HG03135 (cell line): Measurements from ENCODE around the gene SPDYE17.
"Not testable (repeated sequence)": the region's sequence is repeated elsewhere in the genome, so short reads cannot be mapped to it uniquely, and the experiment has no call there.

Experiments used
- ATAC-seq: cut with Tn5 transposase; IDR thresholded peaks from one replicate; pipeline ENCODE4 v1.9.1; 2021; ENCODE audit warnings: mild to moderate bottlenecking, moderate library complexity; ENCODE audit not compliant: unreplicated experiment

SPDYE17 gene

DNA sequence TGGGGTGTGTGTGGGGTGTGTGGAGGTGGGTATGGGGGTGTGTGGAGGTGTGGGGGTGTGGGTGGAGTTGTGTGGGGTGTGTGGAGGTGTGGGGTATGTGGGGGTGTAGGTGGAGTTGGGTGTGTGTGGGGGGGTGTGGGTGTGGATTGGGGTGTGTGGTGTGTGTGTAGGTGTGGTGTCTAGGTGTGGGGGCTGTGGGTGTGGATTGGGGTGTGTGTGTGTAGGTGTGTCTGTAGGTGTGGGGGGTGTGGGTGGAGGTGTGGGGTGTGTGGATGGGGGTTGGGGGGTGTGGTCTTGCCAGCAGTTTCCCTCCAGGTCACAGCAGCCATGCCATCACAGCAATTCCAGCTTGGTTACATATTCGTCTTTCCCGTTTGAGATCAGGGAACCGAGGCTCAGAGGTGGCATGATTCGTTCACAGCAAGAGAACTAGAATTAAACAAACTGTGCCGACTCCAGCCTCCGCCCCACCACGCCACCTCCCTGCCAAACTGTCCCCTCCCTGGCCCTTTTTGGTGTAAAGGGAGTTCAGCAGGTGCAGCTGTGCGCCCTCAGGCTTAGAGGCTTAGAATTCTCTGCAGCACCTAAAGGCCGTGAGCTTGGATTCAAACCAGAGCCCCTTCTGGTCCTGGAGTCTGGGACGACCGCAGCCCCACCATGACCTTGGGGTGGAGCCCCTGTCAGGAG, 33.3 kb downstream of the SPDYE17 start:
- ATAC-seq: not testable (repeated sequence)

DNA sequence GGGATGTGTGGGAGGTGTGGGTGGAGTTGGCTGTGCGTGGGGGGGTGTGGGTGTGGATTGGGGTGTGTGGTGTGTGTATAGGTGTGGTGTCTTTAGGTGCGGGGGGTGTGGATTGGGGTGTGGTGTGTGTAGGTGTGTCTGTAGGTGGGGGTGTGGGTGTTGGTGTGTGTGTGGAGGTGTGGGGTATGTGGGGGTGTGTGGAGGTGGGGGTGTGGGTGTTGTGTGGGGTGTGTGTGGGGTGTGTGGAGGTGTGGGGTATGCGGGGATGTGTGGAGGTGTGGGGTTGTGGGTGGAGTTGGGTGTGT, 33.9 kb downstream of the SPDYE17 start:
- no peak for ATAC-seq

DNA sequence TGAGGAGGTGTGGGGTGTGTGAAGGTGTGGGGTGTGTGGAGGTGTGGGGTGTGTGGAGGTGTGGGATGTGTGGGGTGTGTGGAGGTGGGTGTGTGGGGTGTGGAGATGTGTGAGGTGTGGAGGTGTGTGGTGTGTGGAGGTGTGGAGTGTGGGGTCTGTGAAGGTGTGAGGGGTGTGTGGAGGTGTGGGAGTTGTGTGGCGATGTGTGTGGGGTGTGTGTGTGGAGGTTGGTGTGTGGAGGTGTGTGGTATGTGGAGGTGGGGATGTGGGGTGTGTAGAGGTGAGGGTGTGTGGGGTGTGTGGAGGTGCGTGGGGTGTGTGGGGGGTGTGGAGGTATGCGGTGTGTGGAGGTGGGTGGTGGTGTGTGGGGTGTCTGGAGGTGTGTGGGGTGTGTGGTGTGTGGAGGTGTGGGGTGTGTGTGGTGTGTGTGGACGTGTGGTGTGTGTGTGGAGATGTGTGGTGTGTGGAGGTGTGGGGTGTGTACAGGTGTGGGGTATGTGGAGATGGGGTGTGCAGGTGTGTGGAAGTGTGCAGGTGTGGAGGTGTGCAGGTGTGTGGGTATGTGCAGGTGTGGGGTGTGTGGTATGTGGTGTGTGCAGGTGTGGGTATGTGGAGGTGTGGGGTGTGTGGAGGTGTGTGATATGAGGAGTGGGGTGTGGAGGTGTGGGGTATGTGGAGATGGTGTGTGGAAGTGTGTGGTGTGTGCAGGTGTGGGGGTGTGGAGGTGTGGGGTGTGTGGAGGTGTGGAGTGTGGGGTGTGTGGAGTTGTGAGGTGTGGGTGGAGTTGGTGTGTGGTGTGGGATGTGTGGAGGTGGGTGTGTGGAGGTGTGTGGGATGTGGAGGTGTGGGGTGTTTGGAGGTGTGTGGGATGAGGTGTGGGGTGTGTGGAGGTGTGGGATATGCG, 34.5 kb downstream of the SPDYE17 start:
- ATAC-seq: no peak

DNA sequence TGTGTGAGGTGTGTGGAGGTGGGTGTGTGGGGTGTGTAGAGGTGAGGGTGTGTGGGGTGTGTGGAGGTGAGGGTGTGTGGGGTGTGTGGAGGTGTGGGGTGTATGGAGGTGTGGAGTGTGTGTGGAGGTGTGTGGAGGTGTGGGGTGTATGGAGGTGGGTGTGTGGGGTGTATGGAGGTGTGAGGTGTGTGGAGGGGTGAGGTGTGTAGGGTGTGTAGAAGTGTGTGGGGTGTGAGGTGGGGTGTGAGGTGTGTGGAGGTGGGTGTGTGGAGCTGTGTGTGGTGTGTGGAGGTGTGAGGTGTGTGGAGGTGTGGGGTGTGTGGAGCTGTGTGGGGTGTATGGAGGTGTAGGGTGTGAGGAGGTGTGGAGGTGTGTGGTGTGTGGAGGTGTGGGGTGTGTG, 35.2 kb downstream of the SPDYE17 start:
- ATAC-seq: not testable (repeated sequence)

DNA sequence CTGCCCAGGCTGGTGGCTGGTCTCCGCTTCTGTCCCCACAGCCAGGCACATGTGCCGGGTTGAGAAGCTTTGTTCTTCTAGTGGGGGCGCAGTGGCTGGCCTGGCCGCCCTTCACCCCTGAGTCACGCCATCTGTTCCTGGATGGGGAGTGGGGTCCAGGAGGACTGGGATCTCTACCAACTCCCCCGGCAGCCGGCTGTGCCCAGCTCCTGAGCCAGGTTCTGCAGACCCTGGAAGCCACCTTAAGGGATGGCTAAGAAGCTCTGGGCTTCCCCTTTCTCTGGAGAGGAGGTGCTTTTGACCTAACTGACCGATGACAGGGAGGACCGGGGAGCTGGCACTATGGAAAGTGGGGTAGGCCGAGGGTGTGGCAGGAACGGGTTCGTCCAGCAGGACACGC, 37.9 kb downstream of the SPDYE17 start:
- not testable (repeated sequence) for ATAC-seq

DNA sequence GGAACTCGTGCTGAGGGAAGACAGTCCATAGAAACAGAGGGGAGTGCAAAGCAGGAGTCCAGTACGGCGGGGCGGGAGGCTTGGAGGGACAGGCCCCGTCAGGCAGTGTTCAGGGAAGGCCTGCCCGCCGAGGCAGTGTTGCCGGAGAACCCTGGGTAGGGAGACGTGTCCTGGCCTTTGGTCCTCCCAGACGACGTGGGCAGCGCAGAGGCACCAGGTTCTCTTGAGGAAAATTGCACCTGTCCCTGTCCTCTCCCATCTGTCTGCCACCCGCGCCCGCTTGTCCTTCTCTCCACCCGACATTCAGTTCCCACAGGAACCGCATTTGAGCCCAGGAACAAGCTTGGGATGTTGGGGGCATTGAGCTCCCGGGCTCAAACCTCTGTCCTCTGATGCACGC, 38.3 kb downstream of the SPDYE17 start:
- ATAC-seq: not testable (repeated sequence)

DNA sequence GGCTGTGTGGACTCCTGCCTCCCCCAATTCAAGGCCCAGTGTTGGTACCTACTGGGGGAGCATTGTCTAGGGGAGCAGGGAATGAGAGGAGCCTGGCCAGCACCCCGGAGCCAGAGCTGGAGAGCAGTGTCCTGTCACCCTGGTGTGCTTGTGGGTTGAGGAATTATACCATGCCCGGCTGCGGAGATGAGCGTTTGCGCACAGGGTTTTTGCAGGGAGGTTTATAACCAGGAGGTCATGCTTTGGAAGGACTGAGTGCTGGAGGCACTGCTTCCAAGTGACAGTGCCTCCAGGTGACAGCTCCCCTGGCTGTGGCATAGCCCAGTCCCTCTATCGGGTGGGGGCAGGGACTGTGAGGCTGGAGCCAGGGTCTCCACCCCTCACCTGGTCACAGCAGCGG, 39.3 kb downstream of the SPDYE17 start:
- not testable (repeated sequence) for ATAC-seq

DNA sequence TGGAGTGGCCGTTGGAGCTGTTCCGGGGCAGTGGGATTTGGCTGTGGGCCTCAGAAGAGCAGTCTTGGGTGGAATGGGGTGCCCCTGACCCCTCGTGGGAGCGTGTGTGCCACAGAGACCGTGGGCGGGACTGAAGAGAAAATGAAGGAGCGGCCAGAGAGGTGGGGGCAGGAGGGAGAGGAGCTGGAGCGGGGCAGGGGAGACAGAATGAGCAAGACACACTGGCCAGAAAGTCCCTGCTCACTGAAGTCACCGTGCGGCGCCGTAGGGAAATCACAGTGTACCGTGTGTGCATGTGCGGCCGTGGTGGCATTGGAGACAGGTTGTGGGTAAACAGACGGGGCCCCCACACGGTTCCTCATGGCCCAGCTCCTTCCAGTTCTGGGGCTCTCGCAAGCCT, 40.0 kb downstream of the SPDYE17 start:
- ATAC-seq: not testable (repeated sequence)

DNA sequence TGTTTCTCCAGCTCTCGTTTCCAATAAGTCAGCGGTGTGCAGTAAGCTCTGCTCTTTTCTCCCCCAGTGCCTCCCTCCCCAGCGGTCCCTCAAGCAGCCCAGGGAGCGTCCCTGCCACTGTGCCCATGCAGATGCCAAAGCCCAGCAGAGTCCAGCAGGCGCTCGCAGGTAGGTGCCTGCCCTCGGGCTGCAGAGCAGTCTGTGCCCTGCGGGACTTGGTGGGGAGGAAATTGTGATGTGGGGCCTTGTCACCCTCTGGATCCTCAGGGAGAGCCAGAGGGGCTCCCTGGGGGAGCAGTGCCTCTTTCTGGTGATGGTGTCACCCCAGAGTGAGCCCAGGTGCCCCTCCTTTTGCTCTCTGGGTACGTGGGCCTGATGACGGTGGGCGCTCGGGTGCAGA, 42.0 kb downstream of the SPDYE17 start:
- not testable (repeated sequence) for ATAC-seq

DNA sequence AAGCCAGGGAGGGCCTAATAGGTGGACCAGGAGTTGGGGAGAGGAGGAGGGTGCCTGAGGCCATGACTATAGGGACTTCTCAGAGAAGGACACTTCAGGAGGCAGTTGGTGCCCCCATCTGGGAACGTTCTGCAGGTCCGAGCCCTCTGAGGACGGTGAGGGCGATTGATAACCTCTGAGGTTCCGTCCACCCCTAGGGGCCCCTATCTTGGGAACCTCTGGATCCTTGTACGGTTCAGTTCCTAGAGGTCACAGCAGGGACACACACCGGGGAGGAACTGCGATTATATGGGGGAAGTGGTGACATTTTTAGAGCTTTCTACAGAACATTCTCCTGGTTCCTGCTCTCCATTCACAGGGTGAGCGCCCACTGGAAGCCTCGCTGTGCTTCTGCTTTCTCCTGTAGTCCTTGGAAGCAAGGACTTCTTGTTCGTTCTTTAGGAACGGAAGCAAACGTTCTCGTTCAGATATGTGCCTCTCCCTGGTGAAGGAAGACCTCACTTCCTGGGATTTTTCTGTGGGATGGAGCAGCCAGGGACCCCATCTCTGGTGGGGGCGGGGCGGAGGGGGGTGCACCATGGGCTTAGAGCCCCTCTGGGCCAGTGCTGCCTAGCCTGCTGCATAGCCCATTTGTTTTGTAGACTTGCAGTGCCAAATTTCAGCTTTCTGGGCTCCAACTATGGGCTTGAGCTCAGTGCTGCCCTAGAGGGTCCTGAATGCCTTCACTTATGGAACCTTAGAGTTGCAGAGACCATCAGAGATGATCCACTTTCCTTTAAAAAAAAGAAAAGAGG, 46.0 kb downstream of the SPDYE17 start:
- ATAC-seq: not testable (repeated sequence)

DNA sequence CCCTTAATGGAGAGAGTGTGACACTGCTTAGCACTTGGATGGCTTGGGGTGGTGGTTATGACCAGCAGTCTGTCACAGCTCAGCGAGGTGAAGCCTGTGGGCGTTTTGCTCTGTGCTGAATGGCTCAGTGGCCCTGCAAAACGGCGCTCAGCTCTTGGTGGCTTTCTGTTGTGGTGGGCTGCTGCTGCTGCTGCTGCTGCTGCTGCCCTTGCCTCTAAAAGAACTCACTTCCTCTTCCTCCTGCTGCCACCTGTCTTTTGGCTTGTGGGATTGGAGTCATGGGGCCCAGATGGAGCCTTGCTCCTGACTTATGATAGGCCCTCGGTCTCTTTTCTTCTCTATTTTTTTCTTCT, 47.4 kb downstream of the SPDYE17 start:
- ATAC-seq: peak; percentile 97

DNA sequence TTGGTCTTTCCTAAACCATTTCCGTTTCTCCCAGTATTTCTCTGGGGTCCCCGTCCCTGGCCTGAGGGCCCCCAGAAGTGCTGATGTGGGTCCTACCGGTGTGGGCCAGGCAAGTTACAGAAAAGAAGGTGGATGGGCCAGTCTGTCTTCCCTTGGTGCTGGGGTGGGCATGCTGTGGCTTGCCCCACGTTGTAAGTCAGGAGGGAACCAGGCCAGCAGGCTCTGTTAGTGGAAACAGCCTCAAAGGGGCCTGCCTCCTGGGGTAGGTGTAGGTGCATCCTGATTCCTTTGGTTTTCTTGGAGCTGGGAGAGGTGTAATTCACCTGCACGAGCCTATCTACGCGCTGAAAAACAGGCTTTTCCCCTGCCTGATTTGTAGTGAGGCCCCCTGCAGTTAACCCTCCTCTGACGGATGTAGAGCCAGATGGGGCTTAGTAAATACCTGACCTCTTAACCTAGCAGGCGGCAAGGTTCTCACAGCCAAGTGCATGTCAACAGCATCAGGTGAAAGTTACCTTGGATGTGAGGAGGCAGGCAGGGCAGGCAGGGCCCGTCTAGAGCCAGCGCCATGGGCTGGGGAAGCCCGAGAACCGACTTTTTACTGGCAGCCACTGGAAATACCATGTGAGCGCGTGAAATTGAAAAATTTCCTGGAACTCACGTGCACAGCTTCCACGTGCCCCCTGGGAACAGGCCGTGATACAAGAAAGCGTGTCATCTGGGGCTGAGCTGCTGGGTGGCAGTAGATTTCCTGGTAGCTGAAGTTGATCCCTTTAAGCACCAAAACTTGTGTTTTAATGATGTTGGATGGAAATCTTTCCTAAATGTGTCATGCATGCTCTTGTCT, 48.0 kb downstream of the SPDYE17 start:
- peak; percentile 14 for ATAC-seq

DNA sequence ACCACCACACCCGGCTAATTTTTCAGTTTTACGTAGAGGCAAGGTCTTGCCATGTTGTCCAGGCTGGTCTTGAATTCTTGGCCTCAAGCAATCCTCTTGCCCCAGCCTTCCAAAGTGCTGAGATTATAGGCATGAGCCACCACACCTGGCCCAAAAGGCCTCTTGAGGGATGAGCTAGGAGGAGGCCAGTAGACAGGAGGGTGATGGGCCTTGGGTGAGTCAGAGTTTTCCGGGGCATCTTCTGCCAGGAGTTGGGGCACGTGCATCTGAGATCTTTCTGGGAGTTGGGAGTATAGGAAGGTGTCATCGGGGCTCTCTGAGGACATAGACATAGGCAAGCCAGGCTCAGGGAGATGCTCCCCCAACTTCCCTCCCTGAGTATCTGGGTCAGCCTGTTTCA, 48.8 kb downstream of the SPDYE17 start:
- not testable (repeated sequence) for ATAC-seq

DNA sequence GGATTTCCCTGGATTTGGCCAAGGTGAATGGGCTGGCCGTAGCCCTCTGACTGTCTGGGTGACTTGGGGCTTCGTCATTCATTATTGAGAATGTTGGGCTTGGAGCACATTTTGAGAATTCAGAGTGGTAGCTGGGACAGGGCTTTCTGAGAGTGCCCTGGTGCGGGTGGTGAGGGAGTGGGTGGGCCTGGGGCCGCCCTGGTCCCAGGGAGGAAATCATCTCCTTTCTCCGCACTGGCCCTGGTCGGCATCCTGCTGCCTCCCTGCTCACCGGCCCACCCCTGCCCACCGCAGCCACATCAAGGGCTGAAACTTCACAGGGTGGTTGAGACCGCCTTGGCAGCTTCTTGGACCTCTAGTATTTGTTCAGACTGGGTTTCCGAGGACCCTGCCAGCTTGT, 49.7 kb downstream of the SPDYE17 start:
- not testable (repeated sequence) for ATAC-seq

DNA sequence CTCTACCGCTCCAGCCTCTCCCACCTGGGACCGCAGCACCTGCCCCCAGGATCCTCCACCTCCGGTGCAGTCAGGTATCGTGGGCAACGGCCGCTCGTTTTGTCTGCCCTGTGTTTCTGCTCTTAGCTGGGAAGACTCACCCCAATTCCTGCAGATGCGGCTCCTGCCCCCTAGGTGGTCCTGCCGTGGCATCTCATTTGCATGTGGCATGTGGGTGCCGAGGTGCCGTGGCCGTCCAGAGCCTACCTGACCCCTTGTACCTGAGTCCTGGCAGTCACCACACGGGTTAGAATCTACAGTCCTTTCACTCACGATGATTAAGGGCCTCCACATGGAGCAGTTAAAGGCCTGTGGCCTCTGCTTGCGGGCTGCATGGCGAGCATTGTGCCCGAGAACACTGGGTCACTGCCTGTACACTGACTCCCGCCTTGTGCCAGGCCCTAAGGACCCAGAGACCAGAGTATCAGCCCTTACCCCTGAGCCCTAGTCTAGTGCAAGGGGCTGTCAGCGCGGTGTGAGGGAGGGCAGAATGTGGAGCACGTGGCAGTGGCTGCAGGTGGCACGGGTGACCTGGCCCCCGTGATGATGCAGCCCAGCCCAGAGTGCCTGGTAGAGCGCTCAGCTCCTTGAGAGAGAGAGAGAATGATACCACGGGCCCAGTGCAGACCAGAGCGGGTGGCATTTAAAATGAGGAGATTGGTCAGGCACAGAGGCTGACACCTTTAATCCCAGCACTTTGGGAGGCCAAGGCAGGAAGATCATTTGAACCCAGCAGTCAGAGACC, 50.8 kb downstream of the SPDYE17 start:
- not testable (repeated sequence) for ATAC-seq

DNA sequence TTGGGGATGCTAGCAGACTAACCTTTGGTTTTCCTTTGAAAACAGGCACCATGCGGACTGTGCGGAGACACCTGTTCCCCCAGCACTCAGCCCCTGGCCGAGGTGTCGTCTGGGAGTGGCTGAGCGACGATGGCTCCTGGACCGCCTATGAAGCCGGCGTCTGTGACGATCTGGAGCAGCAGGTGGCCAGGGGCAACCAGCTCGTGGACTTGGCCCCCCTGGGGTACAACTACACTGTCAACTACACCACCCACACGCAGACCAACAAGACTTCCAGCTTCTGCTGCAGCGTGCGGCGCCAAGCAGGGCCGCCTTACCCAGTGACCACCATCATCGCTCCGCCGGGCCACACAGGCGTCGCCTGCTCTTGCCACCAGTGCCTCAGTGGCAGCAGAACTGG, 51.6 kb downstream of the SPDYE17 start:
- ATAC-seq: not testable (repeated sequence)

DNA sequence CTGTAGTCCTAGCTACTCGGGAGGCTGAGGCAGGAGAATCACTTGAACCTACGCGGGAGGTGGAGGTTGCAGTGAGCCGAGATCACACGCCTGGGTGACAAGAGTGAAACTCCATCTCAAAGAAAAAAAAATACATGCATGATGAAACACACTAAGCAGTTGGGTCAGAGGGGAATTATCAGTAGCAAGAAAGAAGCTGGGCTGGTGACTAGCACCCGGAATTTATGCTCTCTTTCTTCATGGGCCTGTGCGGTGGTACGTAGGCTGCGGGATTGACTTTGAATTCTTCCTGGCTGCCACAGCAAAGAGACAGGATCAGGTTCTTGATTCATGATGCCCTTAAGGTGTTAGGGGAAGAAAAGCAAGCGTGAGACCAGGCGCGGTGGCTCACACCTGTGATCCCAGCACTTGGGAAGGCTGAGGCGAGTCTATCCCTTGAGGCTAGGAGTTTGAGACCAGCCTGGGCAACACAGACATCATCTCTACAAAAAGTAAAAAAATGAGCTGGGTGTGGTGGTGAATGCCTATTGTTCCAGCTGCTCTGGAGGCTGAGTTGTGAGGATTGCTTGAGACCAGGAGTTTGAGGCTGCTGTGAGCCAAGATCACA, 54.3 kb downstream of the SPDYE17 start:
- not testable (repeated sequence) for ATAC-seq

DNA sequence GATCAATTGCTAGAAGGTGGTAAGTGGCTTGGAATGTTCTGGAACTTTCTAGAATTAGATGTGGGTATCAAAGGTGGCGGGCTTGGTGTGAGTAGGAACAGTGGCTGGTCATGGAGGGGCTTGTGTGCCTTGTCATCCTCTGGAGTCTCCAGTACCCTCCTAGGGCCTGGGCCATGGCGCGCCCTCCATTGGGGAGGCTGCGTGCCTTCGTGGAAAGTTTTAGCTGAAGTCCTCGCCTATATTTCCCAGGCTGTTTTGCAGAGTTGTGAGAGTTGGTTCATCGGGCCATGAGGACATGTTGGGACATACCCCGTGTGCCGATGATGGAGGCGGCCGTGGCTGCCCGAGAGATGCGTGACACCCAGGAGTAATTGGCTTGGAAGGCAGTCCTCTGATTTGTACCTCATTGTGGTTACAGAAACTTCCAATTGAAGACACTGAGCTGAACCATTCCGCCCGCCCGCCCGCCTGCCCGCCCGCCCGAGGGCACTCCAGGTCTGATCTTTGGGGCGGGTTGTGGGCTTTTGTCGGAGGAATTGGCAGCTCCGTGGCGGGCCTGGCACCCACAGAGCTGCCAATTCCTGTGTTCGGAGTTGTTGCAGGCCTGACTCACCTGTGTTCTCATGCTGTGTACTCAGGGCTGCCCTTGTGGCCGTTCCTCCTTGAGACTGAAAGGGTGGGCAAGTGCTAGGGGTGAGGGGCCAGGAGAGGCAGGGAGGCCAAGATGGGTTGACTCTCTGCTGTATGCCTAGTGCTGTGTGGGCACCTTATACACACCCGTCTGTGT, 57.2 kb downstream of the SPDYE17 start:
- not testable (repeated sequence) for ATAC-seq

DNA sequence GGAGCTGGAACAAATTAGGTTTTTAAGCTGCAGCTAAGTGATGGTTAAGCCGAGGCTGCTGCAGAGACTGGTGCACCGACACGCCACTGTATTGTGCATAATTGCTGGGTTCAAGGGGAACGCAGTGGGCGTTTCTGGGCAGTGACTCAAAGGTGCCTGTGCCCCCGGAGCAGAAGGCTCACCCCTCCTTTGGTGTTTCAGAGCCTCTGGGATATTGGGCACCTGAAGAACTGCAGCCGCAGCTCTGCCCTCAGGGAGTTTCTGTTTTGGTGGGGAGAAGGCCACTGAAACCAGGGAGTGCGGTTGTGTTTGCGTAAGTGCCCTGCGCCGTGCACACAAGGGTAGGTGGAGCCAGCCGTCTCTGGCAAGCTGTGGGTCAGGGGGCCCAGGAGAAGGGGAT, 57.8 kb downstream of the SPDYE17 start:
- not testable (repeated sequence) for ATAC-seq
